HG03575 (cell line): Measurements from ENCODE around the gene RANBP17.
"Not testable (repeated sequence)": the region's sequence is repeated elsewhere in the genome, so short reads cannot be mapped to it uniquely, and the experiment has no call there.

Source experiments
- ATAC-seq: cut with Tn5 transposase; IDR thresholded peaks from one replicate; pipeline ENCODE4 v1.9.1; 2021; ENCODE audit not compliant: unreplicated experiment, insufficient number of reproducible peaks, low FRiP score; ENCODE audit errors: extremely low read depth

RANBP17 gene

DNA sequence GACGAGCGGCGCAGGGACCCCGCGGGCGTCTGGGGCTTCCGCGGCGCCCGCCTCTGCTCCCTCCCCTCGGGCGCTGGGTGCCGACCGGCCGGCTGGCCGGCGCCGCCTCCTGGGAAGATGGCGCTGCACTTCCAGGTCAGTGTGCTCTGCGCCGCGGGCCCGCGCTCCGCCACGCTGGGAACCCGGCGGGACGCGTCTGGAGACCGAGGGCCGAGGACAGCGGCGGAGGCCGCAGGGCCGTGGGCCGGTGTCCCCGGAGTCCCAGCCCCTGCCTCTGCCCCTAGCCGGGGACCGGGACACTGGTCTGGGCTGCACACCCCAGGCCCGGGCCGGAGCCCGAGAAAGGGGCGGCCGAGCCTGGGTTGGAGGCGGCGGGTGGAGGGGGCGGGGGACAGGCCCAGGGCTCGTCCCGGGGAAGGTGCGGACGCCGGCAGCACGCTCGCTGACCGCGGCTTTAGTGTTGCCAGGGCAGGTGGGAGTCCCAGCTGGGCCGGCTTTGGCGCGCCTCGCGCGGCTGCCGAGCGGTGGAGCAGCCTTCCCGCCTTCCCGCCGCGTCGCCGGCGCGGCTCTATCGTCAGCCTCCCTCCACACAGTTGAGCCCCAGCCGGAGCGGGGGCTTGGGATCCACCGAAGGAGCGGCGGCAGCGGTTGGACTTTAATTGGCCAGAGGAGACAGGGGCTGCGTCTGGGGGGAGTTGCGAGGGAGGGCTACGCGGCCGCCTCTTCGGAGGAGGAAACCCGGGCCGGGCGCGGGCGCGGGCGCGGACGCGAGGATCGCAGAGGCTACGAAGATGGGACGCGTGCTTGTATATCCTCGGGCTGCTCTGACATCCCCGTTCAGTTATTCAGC lies at the start of gene RANBP17:
Gene RANBP17 (plus strand): TSS at position 102 of the 850 bp plus-strand sequence.
- ATAC-seq, result no peak

DNA sequence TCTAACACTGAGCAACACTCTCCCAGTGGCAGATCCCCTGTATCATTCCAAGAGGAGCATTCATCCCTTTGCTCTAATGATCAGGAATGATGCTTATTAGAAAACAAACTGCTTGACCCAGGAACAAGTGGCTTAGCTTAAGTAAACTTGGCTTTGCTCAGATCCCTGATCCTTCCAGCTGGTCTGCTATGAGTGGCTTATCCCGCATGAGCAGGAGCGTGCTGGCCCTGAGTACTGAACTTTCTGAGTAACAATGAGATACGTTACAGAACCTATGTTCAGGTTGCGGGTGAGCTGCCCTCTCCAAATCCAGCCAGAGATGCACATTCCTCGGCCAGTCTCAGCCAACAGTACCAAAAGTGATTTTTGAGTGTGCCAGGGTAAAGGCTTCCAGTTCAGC lies 48.6 kb upstream of the RANBP17 start:
- ATAC-seq, result no peak

DNA sequence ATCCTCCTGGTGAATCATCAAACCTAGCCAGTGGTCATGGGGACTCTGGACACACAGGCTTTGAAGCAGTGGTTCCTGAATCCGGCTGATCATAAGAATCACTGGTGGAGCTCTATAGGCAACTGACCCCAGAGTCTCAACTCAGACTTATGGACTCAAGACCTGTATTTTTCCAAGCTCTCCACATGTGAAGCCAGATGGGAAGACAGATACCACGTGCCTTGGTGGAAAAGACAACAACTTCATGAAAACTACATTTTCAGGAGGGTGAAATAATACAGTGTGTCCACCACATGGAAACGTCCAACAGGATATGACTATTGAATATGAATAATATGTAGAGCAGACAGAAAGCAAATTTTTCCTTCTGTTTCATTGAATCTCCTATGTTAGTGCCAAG lies 44.6 kb upstream of the RANBP17 start:
- ATAC-seq, result no peak

DNA sequence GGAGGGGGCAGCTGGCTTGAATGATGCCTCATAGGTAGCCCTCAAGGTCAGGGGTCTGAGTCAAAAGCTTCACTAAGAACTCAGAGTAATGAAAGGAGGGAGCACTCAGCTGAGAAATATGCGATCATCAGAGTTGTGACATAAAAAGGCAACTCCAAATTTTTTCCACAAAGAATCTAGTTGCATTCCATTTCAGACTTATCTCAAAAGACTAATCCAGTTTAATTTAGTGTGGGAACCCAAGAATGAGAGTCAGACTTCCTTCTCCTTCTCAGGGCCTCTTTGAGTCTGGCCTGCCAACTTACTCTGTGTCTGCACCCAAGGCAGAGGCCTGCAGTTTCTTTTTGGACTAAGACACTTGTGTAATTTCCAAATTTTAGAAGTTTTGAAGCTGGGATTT lies 43.6 kb upstream of the RANBP17 start:
- no peak for ATAC-seq

DNA sequence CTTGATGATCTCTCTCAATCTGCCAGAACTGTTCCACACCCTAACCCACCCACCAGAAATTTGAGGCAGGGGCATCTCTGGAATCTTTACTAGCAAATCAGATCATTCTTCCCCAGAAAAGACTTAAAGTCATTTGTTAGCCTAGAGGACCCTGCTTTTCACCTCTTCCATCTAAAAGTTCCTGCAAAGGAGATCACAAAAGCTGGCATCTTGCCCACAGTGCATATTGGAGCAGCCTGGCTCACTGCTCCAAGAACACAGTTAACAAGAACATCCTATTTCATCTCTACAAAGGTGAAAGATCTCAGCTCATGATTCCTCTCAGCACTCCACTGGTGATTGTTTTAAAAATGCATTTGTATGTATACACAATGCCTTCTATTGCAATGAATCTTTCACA lies 42.0 kb upstream of the RANBP17 start:
- no peak for ATAC-seq

DNA sequence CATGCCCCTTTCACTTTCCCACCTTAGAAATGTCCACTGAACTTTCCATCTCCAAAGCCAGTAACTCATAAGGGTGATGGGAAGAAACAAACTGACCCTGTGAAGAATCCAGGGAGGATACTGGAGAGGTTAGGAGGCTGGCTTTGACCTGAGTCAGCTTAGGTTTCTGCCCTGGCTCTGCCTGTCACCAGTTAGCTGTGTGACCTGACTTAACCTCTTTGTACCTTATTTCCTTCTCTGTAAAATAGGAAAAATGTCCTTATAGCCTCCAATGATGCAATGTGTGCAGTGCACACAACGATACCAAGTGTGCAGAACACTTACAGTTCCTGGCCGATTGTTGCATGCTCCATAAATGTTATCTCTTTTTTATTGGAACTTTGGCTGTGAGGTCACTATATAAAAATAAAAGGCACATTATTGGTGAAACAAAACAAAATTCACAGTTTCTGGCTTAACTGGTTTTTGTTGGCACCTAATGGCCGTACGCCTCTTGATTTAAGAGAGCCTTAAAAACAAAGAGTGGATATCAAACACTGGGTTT lies 40.5 kb upstream of the RANBP17 start:
- ATAC-seq, result no peak

DNA sequence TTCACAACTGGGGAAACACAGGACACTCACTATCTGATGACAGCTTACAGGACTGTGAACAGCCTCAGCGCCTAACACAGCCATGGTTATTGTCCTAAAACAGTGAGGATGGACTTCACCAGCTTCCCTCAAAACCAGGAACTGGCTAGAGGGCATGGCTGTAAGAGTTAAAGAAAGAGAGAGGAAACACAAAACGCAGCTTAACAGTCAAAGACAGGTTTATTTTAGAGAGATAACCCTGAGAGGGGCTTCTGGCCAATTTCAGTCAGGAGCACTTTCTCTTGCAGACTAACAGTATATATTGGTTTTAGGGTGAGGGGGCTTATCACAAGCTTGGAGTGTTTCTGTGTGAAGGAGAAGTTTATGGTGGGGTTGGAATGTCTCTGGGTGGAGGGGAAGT lies 35.7 kb upstream of the RANBP17 start:
- ATAC-seq, result no peak

DNA sequence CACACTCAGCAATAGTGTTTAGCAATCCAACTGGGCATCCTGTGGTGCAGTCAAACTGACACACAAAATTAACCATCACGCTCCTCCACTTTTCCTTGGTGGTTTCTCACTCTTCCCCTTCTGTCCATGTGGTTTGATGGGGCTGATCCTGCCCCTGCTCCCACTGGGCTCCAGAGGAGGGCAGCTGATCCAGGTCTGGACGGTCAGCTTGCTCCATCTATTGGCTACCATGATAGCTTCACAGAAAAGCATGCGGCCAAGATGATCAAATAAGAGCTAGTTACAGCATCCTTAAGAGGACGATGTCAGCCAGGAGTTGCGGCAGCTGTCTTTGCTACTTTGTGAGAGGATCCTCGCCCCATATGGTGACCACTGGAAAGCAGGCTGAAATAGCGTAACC lies 29.6 kb upstream of the RANBP17 start:
- no peak for ATAC-seq

DNA sequence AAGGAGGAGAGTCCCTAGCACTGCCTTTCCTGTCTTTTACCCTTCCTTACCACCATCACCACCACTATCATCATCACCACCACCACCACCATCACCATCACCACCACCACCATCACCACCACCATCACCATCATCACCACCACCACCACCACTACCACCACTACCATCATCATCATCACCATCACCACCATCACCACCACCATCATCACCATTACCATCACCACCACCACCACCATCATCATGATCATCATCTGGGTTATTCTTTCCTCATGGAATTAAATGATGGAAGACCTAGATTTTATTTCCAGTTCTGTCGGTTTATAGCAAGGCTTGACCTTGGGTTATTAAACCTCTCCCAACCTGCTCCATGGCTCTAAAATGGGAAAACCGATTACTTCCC lies 27.8 kb upstream of the RANBP17 start:
- ATAC-seq, result not testable (repeated sequence)

DNA sequence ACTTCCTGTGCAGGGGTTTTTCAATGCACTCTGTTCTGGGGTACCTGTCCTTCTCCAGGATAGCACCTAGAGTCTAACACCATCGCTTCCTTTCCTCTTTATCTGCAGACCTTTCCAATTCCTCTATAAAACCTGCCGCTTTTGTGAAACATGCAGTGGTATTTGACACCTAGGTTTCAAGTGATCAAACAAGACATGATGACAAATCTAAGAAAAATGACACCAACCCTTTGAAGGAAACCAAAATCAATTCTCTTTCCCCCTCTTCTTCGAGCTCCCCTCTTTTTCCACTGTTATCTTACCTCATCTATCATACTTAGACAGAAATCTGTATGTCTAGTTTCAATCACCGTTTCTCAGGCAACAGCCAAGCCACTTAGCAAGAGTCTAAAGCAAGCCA lies 25.6 kb upstream of the RANBP17 start:
- ATAC-seq, result no peak

DNA sequence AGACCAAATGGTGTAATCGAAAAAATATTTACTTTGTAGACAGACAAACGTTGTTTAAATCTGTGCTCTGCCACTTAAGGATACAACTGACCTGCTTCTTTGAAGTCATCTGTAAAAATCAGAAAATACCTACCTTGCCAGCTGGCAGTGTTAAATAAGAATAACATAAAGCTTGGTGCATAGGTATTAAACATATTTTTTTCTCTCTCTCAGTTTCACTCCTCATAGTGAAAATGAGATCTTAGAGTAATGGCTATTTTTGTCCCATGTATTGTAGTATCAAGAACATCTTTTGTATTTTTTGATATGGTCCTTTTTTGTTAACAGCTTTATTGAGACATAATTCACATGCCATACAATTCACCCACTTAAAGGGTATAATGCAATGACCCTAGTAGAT lies 17.9 kb upstream of the RANBP17 start:
- ATAC-seq, result no peak

DNA sequence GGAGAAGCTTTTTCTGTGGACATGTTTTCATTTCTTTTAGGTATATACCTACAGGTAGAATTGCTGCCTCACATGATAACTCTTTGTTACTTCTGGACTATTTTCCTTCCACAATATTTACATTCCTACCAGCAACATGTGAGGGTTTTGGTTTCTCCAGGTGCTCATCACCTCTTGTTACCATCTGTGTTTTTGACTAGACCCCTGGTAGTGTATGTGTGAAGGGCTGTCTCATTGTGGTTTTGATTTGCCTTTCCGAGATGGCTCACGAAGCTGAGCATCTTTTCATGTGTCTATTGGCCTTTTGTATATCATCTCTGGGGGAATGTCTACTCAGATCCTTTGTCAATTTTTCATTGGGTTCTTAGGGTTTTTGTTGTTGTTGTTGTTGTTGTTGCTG lies 17.2 kb upstream of the RANBP17 start:
- no peak for ATAC-seq

DNA sequence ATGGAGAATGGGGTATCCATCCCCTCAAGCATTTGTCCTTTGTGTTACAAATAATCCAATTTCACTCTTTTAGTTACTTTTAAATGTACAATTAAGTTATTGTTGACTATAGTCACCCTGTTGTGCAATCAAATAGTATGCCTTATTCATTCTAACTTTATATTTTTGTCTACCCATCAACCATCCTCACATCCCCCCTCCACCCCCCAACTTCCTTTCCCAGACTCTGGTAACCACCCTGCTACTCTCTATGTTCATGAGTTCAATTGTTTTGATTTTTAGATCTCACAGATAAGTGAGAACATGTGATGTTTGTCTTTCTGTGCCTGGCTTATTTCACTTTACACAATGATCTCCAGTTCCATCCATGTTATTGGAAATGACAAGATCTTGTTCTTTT lies 15.4 kb upstream of the RANBP17 start:
- ATAC-seq, result no peak

DNA sequence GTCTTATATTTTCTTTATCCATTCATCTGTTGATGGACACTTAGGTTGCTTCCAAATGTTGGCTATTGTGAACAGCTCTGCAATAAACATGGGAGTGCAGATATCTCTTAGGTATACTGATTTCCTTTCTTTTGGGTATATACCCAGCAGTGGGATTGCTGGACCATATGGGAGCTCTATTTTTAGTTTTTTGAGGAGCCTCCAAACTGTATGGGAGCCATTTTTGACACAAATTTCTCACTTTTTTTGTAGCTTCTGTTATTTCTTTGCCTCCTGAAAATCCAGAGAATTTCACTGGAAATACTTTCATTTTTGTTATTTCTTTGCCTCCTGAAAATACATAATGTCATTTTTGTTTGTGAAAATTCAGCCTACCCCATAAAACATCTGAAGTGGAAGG lies 15.0 kb upstream of the RANBP17 start:
- ATAC-seq, result no peak

DNA sequence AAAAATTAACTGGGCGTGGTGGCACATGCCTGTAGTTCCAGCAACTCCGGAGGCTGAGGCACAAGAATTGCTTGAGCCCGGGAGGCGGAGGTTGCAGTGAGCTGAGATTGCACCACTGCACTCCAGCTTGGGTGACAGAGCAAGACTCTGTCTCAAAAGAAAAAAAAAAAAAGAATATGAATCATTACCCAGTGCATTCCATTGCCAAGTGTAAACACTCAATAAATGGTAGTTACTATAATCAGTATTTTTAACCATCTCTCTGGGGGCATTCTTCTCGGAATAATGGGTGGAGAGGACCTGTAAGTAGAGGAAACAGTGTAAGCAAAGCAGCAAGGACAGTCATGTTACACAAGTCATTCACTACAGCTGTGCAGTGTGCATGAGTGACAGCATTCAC lies 13.8 kb upstream of the RANBP17 start:
- ATAC-seq, result no peak

DNA sequence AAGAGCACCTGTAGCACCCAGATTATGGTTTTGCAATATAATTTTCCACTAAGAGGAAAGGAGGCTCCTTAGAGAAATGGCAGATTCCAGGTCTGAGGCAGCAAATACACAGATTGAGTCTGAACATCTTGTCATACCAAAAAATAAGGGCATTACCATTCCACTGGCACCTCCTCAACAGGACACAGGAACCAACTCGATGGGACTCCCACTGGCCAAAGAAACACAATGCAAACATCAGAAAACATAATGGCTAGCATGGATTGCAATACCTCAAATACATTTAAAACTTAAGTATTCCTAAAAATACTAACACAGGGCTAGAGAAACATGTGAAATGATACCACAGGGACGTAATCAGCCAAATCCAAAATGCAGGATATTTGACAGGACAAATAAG lies 12.4 kb upstream of the RANBP17 start:
- no peak for ATAC-seq

DNA sequence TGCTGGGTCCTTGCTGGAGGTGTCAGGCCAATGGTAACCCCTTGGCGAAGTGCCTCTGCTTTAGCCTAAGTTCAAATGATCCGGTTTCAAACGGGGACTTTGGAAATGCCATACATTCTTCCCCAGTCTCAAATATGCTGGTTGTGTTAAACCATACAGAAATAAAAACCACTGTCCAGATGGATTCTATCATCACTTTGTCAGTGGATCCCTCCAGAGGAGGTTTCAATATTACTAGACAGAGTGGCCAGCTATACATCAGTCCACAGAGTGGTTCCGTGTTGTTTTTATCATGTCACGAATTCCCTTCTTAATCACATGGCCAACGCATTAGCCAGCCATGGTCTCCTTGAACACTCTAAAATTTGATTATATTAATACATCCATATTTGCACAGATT lies 7.3 kb upstream of the RANBP17 start:
- ATAC-seq, result no peak

DNA sequence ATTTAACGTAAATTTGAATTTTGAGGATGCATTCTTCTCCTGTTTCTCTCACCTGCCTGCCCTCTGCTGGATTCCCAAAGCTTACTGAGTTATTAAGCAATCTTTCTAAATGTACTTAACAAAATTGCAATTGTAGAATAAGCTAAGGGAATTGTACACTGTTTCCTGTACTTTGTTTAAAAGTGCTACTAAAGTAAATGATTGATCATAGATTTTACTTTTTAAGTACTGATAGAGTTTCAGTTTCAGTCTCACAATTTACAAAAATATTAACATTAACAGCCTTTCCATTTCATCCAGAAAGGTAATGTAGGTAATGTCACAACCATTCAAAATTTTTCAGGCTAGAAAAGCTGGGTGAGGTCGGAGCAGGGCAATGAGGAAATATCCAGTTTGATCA lies 4.8 kb upstream of the RANBP17 start:
- no peak for ATAC-seq

DNA sequence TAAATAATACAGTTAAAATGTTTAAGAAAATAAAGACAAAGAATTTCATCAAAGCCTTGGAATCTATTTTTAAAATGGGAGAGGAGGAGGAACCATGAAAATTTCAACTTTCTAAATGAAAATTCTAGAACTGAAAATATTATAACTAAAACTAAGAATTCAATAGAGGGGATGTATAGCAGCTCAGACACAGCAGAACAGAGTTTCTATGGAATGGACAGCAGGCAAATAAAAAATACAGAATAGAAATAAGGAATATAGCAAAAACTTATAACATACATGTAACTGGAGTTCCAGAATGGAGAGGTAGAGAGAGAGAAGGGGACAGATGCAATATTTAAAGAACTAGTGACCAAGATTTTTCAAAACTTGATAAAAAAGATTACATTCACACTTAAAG lies 1.4 kb upstream of the RANBP17 start:
- no peak for ATAC-seq

DNA sequence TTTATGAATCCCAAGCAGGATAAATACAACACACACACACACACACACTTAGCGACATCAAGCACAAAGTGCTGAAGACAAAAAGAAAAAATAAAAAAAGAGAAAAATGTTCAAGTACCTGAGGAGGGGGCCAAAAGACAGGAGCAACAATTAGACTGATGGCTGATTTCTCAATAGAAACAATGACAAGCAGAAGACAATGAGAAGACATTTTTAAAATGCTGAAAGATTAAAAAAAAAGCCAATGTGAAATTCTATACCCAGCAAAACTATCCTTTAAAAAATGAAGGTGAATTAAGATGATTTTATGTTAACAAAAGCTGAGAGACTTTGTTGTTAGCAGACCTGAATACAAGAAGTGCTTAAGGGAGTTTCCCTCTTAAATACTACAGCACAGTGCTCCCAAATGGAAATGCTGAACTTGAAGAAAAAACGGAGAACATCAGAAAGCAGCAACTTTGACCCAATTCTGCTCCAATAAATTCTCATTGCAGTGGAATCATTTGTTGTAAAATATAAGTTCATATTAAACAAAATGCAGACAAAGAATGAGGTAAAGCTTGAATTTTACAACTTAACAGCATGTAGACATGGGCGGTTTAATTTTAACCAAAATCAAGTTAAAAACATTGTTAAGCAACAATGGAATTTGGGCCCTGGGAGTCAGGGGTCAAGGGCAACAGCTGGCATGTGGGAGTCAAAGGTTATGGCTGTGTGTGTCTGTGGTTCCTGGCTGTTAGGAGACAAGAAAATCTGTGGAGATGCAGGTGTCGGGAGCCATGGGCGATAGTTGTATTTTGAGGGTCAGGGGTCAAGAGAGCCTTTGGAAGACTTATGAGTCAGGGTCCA lies 776 bp upstream of the RANBP17 start:
- no peak for ATAC-seq
